SK-N-SH (cell line): ENCODE results near the gene CDH13. TPM values are rescaled to one million over a fixed set of nuclear protein-coding genes. Genes with fewer than 3 reads are reported as not detected.

Experiments used
- CTCF ChIA-PET: fragments of 300-600, 350-600 bp; formaldehyde crosslinking; extraction: SDS; loops from one replicate; lab custom pipeline; 2021; lab: Yijun Ruan, JAX
- POLR2A ChIA-PET: fragments of 350-600 bp; sonication (Branson Sonifier 250); formaldehyde crosslinking; extraction: SDS; loops from one replicate; lab custom pipeline; 2020; ENCODE audit warnings: antibody characterized with exemption, inconsistent platforms; lab: Yijun Ruan, JAX
- DNase-seq: peaks from one replicate; pipeline ENCODE4 v3.0.0; 2012
- H2AFZ ChIP-seq: fragments of 200-600 bp; sonication (generic); 2 replicates; pipeline ENCODE4 v1.8.1; 2016; ENCODE audit warnings: antibody characterized with exemption, mild to moderate bottlenecking, low read depth
- H3F3A ChIP-seq: fragments of 200-600 bp; sonication (generic); replicated peaks from 2 replicates; pipeline ENCODE3; 2016; ENCODE audit warnings: antibody characterized with exemption, mild to moderate bottlenecking; ENCODE audit not compliant: insufficient read depth
- H3K27ac ChIP-seq, 2 experiments: fragments of 200-500 bp in 1 of 2; fragments of 200-600 bp in 1 of 2; sonication (Bioruptor generic) in 1 of 2; sonication (generic), shearing (Covaris generic) in 1 of 2; 2 replicates each; pipeline versions ENCODE4 v1.5.1 to v1.6.1; 2014 to 2016; ENCODE audit warnings: low read depth in 2 of 2, inconsistent platforms in 1 of 2, low read length in 1 of 2, mild to moderate bottlenecking in 1 of 2, mixed read lengths in 1 of 2
- H3K27me3 ChIP-seq: fragments of 200-600 bp; sonication (generic), shearing (Covaris generic); 2 replicates; pipeline ENCODE4 v1.6.1; 2016; ENCODE audit warnings: mixed run types; ENCODE audit not compliant: insufficient read depth
- H3K36me3 ChIP-seq, 2 experiments: fragments of 200-500 bp in 1 of 2; fragments of 200-600 bp in 1 of 2; sonication (Bioruptor generic) in 1 of 2; sonication (generic) in 1 of 2; replicated peaks in 1 of 2; 2 replicates each; pipeline versions ENCODE3 to v1.5.1; 2014 to 2016; ENCODE audit warnings: low read length in 1 of 2, mild to moderate bottlenecking in 1 of 2; ENCODE audit not compliant: insufficient read depth in 2 of 2, control insufficient read depth in 1 of 2
- H3K4me1 ChIP-seq, 2 experiments: fragments of 200-500 bp in 1 of 2; fragments of 200-600 bp in 1 of 2; sonication (Bioruptor generic) in 1 of 2; sonication (generic), shearing (Covaris generic) in 1 of 2; 2 replicates each; pipeline versions ENCODE4 v1.5.1 to v1.6.1; 2014 to 2016; ENCODE audit warnings: low read depth in 1 of 2, low read length in 1 of 2, mixed run types in 1 of 2; ENCODE audit not compliant: insufficient read depth in 2 of 2, control insufficient read depth in 1 of 2
- H3K4me2 ChIP-seq: fragments of 200-600 bp; sonication (generic), shearing (Covaris generic); 2 replicates; pipeline ENCODE4 v1.6.1; 2017; ENCODE audit warnings: mixed run types
- H3K4me3 ChIP-seq, 2 experiments: fragments of 200-500 bp in 1 of 2; fragments of 200-600 bp in 1 of 2; sonication (Bioruptor generic) in 1 of 2; sonication (generic), shearing (Covaris generic) in 1 of 2; 2 replicates each; pipeline versions ENCODE4 v1.5.1 to v1.8.1; 2014 to 2016; ENCODE audit warnings: low read depth in 2 of 2, inconsistent platforms in 1 of 2, low read length in 1 of 2, mild to moderate bottlenecking in 1 of 2, mixed read lengths in 1 of 2, moderate library complexity in 1 of 2
- H3K79me2 ChIP-seq: fragments of 200-600 bp; sonication (generic); 2 replicates; pipeline ENCODE4 v1.8.1; 2017; ENCODE audit warnings: mild to moderate bottlenecking; ENCODE audit not compliant: insufficient read depth
- H3K9ac ChIP-seq: fragments of 200-600 bp; sonication (generic); 2 replicates; pipeline ENCODE4 v1.6.1; 2017; ENCODE audit warnings: mixed run types
- H3K9me2 ChIP-seq: fragments of 200-600 bp; sonication (generic); 2 replicates; pipeline ENCODE4 v1.6.1; 2017; ENCODE audit warnings: mixed run types
- H3K9me3 ChIP-seq: fragments of 200-600 bp; sonication (generic); 2 replicates; pipeline ENCODE4 v1.6.1; 2017; ENCODE audit warnings: mixed run types, mild to moderate bottlenecking, moderate library complexity
- H4K20me1 ChIP-seq: fragments of 200-600 bp; sonication (generic); 2 replicates; pipeline ENCODE4 v1.6.1; 2017; ENCODE audit warnings: mild to moderate bottlenecking, mixed run types; ENCODE audit not compliant: insufficient read depth
- CHD2 ChIP-seq: fragments of 150-350 bp; IDR thresholded peaks from 2 replicates; pipeline ENCODE4 v1.6.1; 2018; ENCODE audit warnings: low read length; ENCODE audit not compliant: partially characterized antibody
- FOXJ3 ChIP-seq: sonication (generic); formaldehyde crosslinking; IDR thresholded peaks from 2 replicates; pipeline ENCODE4 v1.5.1; 2020; ENCODE audit warnings: mild to moderate bottlenecking, missing genetic modification reagents
- MAX ChIP-seq: IDR thresholded peaks from 2 replicates; pipeline ENCODE4 v1.4.0; 2012; ENCODE audit warnings: low read depth
- MXI1 ChIP-seq: IDR thresholded peaks from 2 replicates; pipeline ENCODE4 v1.6.1; 2012; ENCODE audit warnings: mild to moderate bottlenecking, low read depth, low read length, improper control_type of control experiment
- NFIC ChIP-seq: IDR thresholded peaks from 2 replicates; pipeline ENCODE4 v1.4.0; 2012; ENCODE audit warnings: borderline replicate concordance
- PBX3 ChIP-seq: IDR thresholded peaks from 2 replicates; pipeline ENCODE4; 2012
- POLR2AphosphoS5 ChIP-seq: IDR thresholded peaks from 2 replicates; pipeline ENCODE4 v1.6.1; 2012; ENCODE audit warnings: low read depth, low read length
- RAD21 ChIP-seq: IDR thresholded peaks from 2 replicates; pipeline ENCODE4 v1.6.1; 2012; ENCODE audit warnings: mild to moderate bottlenecking, low read length
- RCOR1 ChIP-seq: fragments of 150-350 bp; IDR thresholded peaks from 2 replicates; pipeline ENCODE4 v1.6.1; 2017; ENCODE audit warnings: antibody characterized with exemption, low read length
- SMC3 ChIP-seq: IDR thresholded peaks from 2 replicates; pipeline ENCODE4 v1.6.1; 2012; ENCODE audit warnings: low read depth, low read length, improper control_type of control experiment
- TEAD4 ChIP-seq: IDR thresholded peaks from 2 replicates; pipeline ENCODE4 v1.4.0; 2012; ENCODE audit warnings: mild to moderate bottlenecking, borderline replicate concordance; ENCODE audit not compliant: insufficient read depth
- YY1 ChIP-seq: IDR thresholded peaks from 2 replicates; pipeline ENCODE4 v1.4.0; 2012; ENCODE audit warnings: low read depth, mild to moderate bottlenecking
- ZBTB33 ChIP-seq: IDR thresholded peaks from 2 replicates; pipeline ENCODE4 v1.4.0; 2012; ENCODE audit warnings: low read depth, borderline replicate concordance
- WGBS: methylation state at CpG from one replicate; pipeline ENCODE4 v1.1.6; 2017; ENCODE audit warnings: low lambda C conversion rate; 5-methylcytosine and 5-hydroxymethylcytosine counted together
- polyA plus RNA-seq, 3 experiments: library from polyadenylated mRNA; depleted of rRNA; stranded (reverse); fragments of >200 nt; gene quantifications; 2 replicates each; pipeline ENCODE4 v1.2.3, GENCODE V29; 2012

Gene CDH13
- polyA plus RNA-seq, 1 of the 3 experiments (the other 2 are of a cell fraction), result 93.0 TPM

DNA sequence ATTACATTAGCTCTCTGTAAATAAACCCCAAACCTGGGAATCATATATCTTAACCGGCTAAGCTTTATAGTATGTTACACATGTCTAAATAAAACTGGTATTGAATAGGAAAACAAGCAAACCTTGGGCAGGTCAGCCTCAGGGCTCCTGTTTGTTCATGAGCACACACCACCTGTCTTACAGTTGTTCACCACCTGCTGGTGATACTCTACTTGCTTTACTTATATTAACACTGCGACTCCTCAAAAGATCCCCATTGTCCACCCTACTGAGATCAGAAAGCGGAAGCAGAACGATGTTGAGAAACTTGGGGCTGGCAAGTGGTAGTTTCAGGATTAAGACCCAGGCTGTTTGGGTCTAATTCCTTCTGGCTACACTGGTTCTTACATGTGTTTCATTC is 16.4 kb downstream of the CDH13 start:
- Histone ChIP-seq H3K9me3 (no peaks in the 10 kb centered on the region), H3K4me1 (peaks cover 0 to 19% of the 10 kb centered on the region in 2 experiments; a peak in 2 of 4 replicates), H3F3A (peaks cover 7% of the 10 kb centered on the region), H3K27me3 (no peaks in the 10 kb centered on the region), H3K9me2 (no peaks in the 10 kb centered on the region), H3K79me2 (peaks cover 83% of the 10 kb centered on the region), H3K4me2 (no peak overlapping the region), H4K20me1 (no peaks in the 10 kb centered on the region), H3K4me3 (no peak overlapping the region), H3K36me3 (no peaks in the 10 kb centered on the region), H3K27ac (no peak overlapping the region), H3K9ac (no peak overlapping the region), H2AFZ (no peak overlapping the region)
- DNase-seq, result no peak
- TF ChIP-seq POLR2AphosphoS5 (no peak), PBX3 (no peak), NFIC (no peak), FOXJ3 (CRISPR knock-in tag) (no peak), ZBTB33 (no peak)
- 80% methylated on average over 4 of the region's 4 CpGs for WGBS
- POLR2A ChIA-PET, result no interaction called here
- CTCF ChIA-PET, result interaction anchor here (3.0 kb wide), 1 partner anchor 380 kb away, joined by 20 read pairs; no protein-coding TSS in a partner anchor

- Histone ChIP-seq H3K36me3 (no peaks in the 10 kb centered on the region), H3K4me2 (no peak overlapping the region), H3K27me3 (no peaks in the 10 kb centered on the region), H3K79me2 (peaks cover 91% of the 10 kb centered on the region), H3K9me2 (no peaks in the 10 kb centered on the region), H2AFZ (no peak overlapping the region), H3K4me1 (peaks cover 0 to 10% of the 10 kb centered on the region in 2 experiments; a peak in 1 of 4 replicates), H3F3A (peaks cover 6% of the 10 kb centered on the region), H3K4me3 (no peak overlapping the region), H3K27ac (no peak overlapping the region), H4K20me1 (no peaks in the 10 kb centered on the region), H3K9me3 (no peaks in the 10 kb centered on the region), H3K9ac (no peak overlapping the region)
- 65% methylated on average over 10 of the region's 10 CpGs for WGBS
- no peak for DNase-seq
- TF ChIP-seq MAX (no peak), TEAD4 (no peak), YY1 (no peak), SMC3 (no peak), POLR2AphosphoS5 (no peak), CHD2 (no peak), RAD21 (no peak), MXI1 (no peak), RCOR1 (no peak), FOXJ3 (CRISPR knock-in tag) (no peak)
- CTCF ChIA-PET, result interaction anchor here (3.0 kb wide), 1 partner anchor 381 kb away, joined by 20 read pairs; no protein-coding TSS in a partner anchor
- POLR2A ChIA-PET, result no interaction called here
Measured at GRCh38 chr16:82643936-82644630, 17.3 kb downstream of the CDH13 start.
